ENCODE measurements around the gene ZFAND3.
A peak's percentile ranks its signal among the peaks of the same experiment; 100 is the strongest.
"Not testable (repeated sequence)": the region's sequence is repeated elsewhere in the genome, so short reads cannot be mapped to it uniquely, and the experiment has no call there.

The ZFAND3 gene

GRCh38 chr6:38040254-38040653 lies 220.7 kb downstream of the ZFAND3 start:
- DNase-seq (ENCODE audit: low spot score) (no peak), FAIRE-seq (no peak)

DNA sequence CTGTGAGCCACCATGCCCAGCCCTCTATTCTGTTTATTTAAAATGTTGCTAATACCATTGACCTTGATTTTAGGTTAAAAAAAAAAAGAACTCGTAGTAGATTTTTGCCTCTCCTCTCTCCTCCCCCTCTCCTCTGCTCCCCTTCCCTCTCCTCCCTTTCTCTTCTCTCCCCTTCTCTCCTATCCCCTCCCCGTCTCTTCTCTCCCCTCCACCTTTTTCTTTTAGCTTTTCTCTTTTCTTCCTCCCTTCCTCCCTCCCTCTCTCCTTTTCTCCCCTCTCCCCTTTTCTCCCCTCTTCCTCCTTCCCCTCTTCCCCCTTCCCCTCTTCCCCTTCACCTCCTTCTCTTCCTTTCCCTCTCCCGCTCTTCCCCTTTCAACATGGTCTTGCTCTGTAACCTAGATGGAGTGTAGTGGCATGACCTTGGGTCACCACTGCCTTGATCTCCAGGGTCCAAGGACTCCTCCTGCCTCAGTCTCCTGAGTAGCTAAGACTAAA lies 223.8 kb downstream of the ZFAND3 start:
- FAIRE-seq (no peak), DNase-seq (ENCODE audit: low spot score) (no peak)

- DNase-seq (ENCODE audit: low spot score) (no peak), FAIRE-seq (no peak)
These were observed 226.3 kb downstream of the ZFAND3 start for GRCh38 chr6:38045701-38046305.

DNA sequence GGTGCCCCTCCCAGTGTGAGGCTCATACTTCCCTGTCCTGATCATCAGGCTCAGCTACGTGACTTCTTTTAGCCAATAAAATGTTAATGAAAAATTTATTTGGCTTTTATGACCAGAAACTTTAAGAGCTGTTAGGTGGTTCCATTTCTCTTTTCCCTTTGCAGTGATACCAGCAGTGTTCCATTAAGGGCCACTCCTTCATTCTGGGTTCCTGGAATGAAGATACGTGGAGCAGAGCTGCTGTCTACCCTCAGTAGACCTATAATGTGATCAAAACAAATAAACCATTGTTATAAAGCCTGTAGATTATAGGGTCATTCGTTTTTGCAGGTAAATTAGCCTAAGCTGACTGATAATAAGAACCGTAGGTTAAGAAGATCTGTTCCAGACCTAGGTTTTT lies 228.0 kb downstream of the ZFAND3 start:
- no peak for FAIRE-seq
- no peak for DNase-seq (ENCODE audit: low spot score)

- DNase-seq (ENCODE audit: low spot score); FAIRE-seq: not testable (repeated sequence)
These were observed 230.4 kb downstream of the ZFAND3 start for GRCh38 chr6:38049861-38050397.

DNA sequence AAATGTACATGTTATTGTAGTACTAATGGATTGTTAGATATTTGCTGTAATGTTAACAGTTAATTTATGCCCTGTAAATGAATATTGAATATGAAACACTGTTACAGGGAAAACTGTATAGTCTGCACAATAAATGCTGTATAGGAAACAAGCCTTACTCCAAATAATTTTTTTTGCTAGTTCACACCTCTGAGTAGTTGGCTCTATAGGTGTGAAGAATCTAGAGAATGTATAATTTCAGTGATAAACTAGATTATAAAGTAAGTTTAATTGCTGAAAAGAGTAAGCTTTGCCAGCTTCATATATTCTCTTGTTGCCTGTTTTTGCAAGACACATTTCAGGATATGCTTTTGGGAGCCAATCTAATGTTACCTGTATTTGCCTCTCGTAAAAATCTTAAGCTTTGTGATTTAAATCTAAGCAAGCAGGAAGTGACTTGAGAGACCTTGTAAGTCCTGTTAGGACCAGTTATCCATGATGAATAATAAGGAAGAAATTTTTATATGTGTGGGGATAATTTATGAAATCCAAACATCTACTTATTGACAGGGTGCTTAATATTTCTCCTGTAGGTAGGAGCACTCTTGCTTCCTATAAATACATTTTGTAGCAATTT lies 232.4 kb downstream of the ZFAND3 start:
- DNase-seq (ENCODE audit: low spot score) = no peak
- no peak for FAIRE-seq

DNA sequence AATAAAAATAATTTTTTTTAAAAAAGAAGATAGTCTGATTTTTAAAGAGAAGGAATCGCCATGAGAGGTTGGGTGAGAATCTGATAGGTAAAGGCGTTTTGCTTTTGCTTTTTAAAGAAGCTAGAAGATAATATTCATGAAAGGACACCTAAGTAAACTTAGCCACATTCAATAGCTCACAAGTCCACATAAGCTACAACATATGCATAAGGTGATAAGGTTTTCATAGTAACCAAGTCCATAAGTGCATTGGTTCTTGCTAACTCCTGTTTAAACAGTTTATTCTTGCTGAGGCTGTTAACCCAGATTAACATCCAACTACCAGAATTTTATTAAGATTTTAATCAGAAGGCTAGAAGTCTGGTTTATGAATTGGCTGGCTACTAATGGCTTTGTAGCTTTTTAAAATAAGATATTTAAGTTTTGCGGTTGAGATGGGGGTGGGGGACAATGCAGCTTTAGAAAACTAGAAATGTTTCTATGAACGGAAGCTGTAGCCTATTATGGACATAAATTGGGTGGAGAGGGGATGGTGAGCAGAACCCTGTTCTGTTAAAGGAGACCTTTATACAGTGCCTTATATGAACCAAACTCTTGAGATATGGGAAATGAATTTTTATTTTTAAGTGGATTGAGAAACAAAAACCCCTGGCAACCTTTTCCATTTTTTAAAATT lies 235.1 kb downstream of the ZFAND3 start:
- DNase-seq (ENCODE audit: low spot score) (no peak), FAIRE-seq (no peak)

GRCh38 chr6:38055203-38055589 lies 235.7 kb downstream of the ZFAND3 start:
- no peak for FAIRE-seq
- DNase-seq (ENCODE audit: low spot score) = no peak

GRCh38 chr6:38056361-38056760 lies 236.8 kb downstream of the ZFAND3 start:
- DNase-seq (ENCODE audit: low spot score) (no peak), FAIRE-seq (no peak)

DNA sequence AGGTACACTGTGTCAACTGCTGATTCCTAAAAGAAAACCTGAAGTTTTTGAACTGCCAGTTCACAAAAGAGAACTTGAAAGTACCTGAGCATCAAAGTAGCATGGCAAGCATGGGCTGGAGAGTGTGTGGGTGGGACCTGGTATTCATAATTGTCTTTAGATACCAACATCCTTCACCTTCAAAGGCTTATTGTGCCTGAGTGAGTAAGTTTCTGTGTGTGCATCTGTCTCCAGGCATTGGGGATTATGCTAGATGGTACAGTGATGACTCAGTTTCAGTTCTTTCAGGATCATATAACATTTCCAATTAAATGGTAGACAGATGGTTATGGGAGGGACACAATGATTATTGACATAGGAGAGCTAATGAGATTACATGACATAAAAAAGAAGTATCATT lies 238.5 kb downstream of the ZFAND3 start:
- DNase-seq (ENCODE audit: low spot score) (peak; percentile 52), FAIRE-seq (no peak)

GRCh38 chr6:38062066-38062465 lies 242.5 kb downstream of the ZFAND3 start:
- FAIRE-seq (no peak), DNase-seq (ENCODE audit: low spot score) (no peak)

GRCh38 chr6:38063973-38064372 lies 244.4 kb downstream of the ZFAND3 start:
- no peak for FAIRE-seq
- DNase-seq (ENCODE audit: low spot score) = no peak

- DNase-seq (ENCODE audit: low spot score) = no peak
- no peak for FAIRE-seq
These were observed 244.9 kb downstream of the ZFAND3 start for GRCh38 chr6:38064431-38064830.

- no peak for DNase-seq (ENCODE audit: low spot score)
These were observed 246.3 kb downstream of the ZFAND3 start for GRCh38 chr6:38065734-38066305.

DNA sequence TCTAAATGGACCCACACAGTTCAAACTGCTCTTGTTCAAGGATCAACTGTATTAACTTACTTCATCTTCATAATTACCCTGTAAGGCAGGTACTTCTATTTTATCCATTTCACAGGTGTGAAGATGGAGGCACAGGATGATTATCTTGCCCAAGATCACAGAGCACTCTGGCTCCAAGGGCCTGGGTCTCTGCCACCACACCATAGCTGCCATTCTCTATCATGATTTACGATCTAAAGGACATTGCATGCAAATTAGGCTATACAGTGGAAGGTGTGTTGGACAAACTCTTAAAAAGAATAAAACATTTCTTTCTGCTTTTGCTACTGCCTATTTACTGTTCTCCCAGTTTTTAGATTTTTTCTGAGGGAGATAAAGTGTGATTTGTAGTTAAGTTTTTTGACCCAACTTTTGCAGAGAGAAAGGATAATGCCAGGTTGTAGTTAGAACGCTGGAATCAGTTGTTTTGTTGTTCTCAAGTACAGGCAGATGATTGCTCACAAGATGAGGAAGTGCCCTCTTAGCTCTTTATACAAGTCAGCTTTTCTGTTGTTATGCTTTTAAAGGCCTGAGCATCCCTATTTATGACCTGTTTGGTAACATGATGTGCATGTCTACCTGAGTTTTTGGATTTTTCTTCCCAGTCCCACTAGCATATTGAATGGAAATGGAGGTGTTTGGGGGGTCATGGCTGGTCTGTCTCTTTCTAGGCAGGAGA lies 247.9 kb downstream of the ZFAND3 start:
- FAIRE-seq = no peak

More at GRCh38 chr6:38065734-38066305, 246.3 kb downstream of the ZFAND3 start:
- FAIRE-seq = no peak

GRCh38 chr6:38068854-38069590 lies 249.5 kb downstream of the ZFAND3 start:
- no peak for FAIRE-seq

More for the DNA sequence above, 247.9 kb downstream of the ZFAND3 start:
- DNase-seq (ENCODE audit: low spot score) = no peak

GRCh38 chr6:38077488-38078030 lies 258.0 kb downstream of the ZFAND3 start:
- FAIRE-seq = no peak
- DNase-seq (ENCODE audit: low spot score) = no peak

More at GRCh38 chr6:38068854-38069590, 249.5 kb downstream of the ZFAND3 start:
- no peak for DNase-seq (ENCODE audit: low spot score)

DNA sequence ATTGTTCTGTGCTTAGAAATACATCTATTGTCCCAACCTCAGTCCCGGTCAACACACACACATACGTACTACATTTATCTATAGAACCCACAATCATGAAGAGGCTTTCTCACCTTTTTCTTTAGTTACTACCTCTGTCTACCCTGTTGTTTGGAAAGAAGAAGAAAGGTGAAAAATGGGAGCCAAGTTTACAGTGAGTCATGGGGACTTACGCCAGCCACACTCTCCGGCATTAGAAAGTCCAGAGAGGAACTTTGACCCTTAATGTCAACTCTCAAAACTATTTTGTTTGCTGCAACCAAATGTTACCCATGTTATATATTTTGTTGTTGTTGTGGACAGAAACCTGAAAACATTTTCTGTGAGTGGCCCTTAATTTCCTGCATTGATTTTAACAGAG lies 259.1 kb downstream of the ZFAND3 start:
- FAIRE-seq = no peak

GRCh38 chr6:38079107-38079506 lies 259.6 kb downstream of the ZFAND3 start:
- FAIRE-seq = no peak
- DNase-seq (ENCODE audit: low spot score) = no peak

More for the DNA sequence above, 259.1 kb downstream of the ZFAND3 start:
- no peak for DNase-seq (ENCODE audit: low spot score)

DNA sequence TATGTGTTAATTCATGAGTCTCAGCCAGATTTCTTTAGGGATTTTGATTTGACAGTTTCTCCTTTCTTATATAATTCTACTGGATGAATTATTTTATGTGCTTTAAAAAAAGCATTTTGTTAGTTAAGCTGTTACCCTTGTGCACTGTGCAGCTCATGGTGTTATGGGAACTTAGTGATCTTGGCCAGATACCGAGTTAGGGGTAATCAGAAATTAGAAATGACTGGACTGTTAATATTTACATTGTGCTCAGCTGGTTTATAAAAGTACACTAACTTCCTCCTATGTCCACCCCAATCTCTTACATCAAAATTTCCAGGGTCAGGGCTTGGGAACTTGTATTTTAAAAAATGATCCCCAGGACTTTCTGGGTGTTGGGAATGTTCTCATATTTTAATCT lies 260.0 kb downstream of the ZFAND3 start:
- FAIRE-seq = no peak
- DNase-seq (ENCODE audit: low spot score) = no peak

All from urothelium cell line (cell line).